Neural cell (in vitro differentiated cells): ENCODE results near the gene VPS33B. TPM values are rescaled to one million over a fixed set of nuclear protein-coding genes. Genes with fewer than 3 reads are reported as not detected.

Experiments used
- H2AFZ ChIP-seq: fragments of 200-600, 300-800 bp; sonication (generic), shearing (Covaris generic); 2 replicates; pipeline ENCODE4 v1.6.0; 2014; ENCODE audit warnings: low read depth, mild to moderate bottlenecking, antibody characterized with exemption, low read length, moderate library complexity
- H3F3A ChIP-seq: fragments of 200-600 bp; shearing (Covaris generic); 2 replicates; pipeline ENCODE4 v1.6.1; 2016; ENCODE audit warnings: mild to moderate bottlenecking, moderate library complexity, mixed read lengths, antibody characterized with exemption, low read length; ENCODE audit not compliant: insufficient read depth, poor library complexity, severe bottlenecking
- H3K27ac ChIP-seq: fragments of 200-600, 300-800 bp; sonication (generic), shearing (Covaris generic); 2 replicates; pipeline ENCODE4 v1.5.1; 2014; ENCODE audit warnings: mild to moderate bottlenecking, low read length, moderate library complexity
- H3K27me3 ChIP-seq: fragments of 300-800, 200-600 bp; sonication (generic), shearing (Covaris generic); 2 replicates; pipeline ENCODE4 v1.6.0; 2014; ENCODE audit warnings: mild to moderate bottlenecking, low read depth, low read length, moderate library complexity; ENCODE audit not compliant: insufficient read depth
- H3K36me3 ChIP-seq: fragments of 300-800, 200-600 bp; sonication (generic), shearing (Covaris generic); 2 replicates; pipeline ENCODE4 v1.5.1; 2014; ENCODE audit warnings: mild to moderate bottlenecking, antibody characterized with exemption, low read length, moderate library complexity; ENCODE audit not compliant: insufficient read depth
- H3K4me2 ChIP-seq: fragments of 300-800, 200-600 bp; sonication (generic), shearing (Covaris generic); 2 replicates; pipeline ENCODE4 v1.6.0; 2014; ENCODE audit warnings: mild to moderate bottlenecking, low read length
- H3K4me3 ChIP-seq: fragments of 300-800, 200-600 bp; sonication (generic), shearing (Covaris generic); 2 replicates; pipeline ENCODE4 v1.5.1; 2014; ENCODE audit warnings: mild to moderate bottlenecking, low read length, moderate library complexity
- H3K79me2 ChIP-seq: fragments of 200-600 bp; shearing (Covaris generic); replicated peaks from 2 replicates; pipeline ENCODE4 v1.6.0; 2014; ENCODE audit warnings: mild to moderate bottlenecking, low read length, moderate library complexity; ENCODE audit not compliant: insufficient read depth
- H3K9ac ChIP-seq: fragments of 300-800, 200-600 bp; sonication (generic), shearing (Covaris generic); 2 replicates; pipeline ENCODE4 v1.6.1; 2016; ENCODE audit warnings: mild to moderate bottlenecking, low read length, mixed read lengths
- H3K9me2 ChIP-seq: fragments of 200-600 bp; shearing (Covaris generic); 2 replicates; pipeline ENCODE4 v1.6.1; 2016; ENCODE audit warnings: mild to moderate bottlenecking, low read length, mixed read lengths; ENCODE audit not compliant: insufficient read depth
- H3K9me3 ChIP-seq: fragments of 200-600, 300-800 bp; sonication (generic), shearing (Covaris generic); 2 replicates; pipeline ENCODE4 v1.6.1; 2016; ENCODE audit warnings: mild to moderate bottlenecking, mixed run types, low read length, moderate library complexity, mixed read lengths
- H4K20me1 ChIP-seq: fragments of 200-600 bp; shearing (Covaris generic); 2 replicates; pipeline ENCODE4 v1.6.1; 2016; ENCODE audit warnings: mild to moderate bottlenecking, mixed run types; ENCODE audit not compliant: insufficient read depth
- CTCF ChIP-seq: fragments of 450-650 bp; IDR thresholded peaks from 2 replicates; pipeline ENCODE4 v1.5.1; 2014; ENCODE audit warnings: antibody characterized with exemption, mild to moderate bottlenecking, moderate library complexity; ENCODE audit not compliant: poor library complexity, severe bottlenecking
- EP300 ChIP-seq: fragments of 450-650 bp; conservative IDR thresholded peaks from 2 replicates; pipeline ENCODE4 v1.6.1; 2014; ENCODE audit warnings: antibody characterized with exemption, mild to moderate bottlenecking, moderate library complexity; ENCODE audit not compliant: poor library complexity, severe bottlenecking
- EZH2 ChIP-seq: fragments of 200-600, 300-800 bp; shearing (Covaris generic), sonication (generic); IDR thresholded peaks from 2 replicates; pipeline ENCODE4 v1.6.1; 2014; ENCODE audit warnings: antibody characterized with exemption, low read length, borderline replicate concordance, mild to moderate bottlenecking; ENCODE audit not compliant: insufficient read depth, poor library complexity, severe bottlenecking
- MXI1 ChIP-seq: fragments of 450-650 bp; conservative IDR thresholded peaks from 2 replicates; pipeline ENCODE4 v1.6.1; 2014; ENCODE audit warnings: antibody characterized with exemption, mild to moderate bottlenecking; ENCODE audit not compliant: poor library complexity, severe bottlenecking
- POLR2AphosphoS5 ChIP-seq: IDR thresholded peaks from 2 replicates; pipeline ENCODE4 v1.6.1; 2012
- RAD21 ChIP-seq: fragments of 450-650 bp; conservative IDR thresholded peaks from 2 replicates; pipeline ENCODE4 v1.6.1; 2014; ENCODE audit warnings: antibody characterized with exemption, mild to moderate bottlenecking, moderate library complexity
- REST ChIP-seq: IDR thresholded peaks from 2 replicates; pipeline ENCODE4 v1.6.1; 2012; ENCODE audit warnings: borderline replicate concordance
- SMC3 ChIP-seq: fragments of 450-650 bp; conservative IDR thresholded peaks from 2 replicates; pipeline ENCODE4 v1.6.1; 2014; ENCODE audit warnings: antibody characterized with exemption, mild to moderate bottlenecking, moderate library complexity; ENCODE audit not compliant: poor library complexity
- TAF1 ChIP-seq: IDR thresholded peaks from 2 replicates; pipeline ENCODE4 v1.6.1; 2012; ENCODE audit warnings: low read depth
- polyA plus RNA-seq: library from polyadenylated mRNA; depleted of rRNA; stranded (reverse); fragments of >200 nt; gene quantifications from 2 replicates; pipeline ENCODE4 v1.2.3, GENCODE V29; 2014

The VPS33B gene
- polyA plus RNA-seq, 1 donor from 2014 or later, result 54.9 TPM

- TF ChIP-seq REST, result no peak
Observed at GRCh38 chr15:91043202-91043874, 20.9 kb upstream of the VPS33B start (continued).

- Histone ChIP-seq H3K4me3 (no peak overlapping the region), H3K9me3 (no peaks in the 10 kb centered on the region), H2AFZ (no peak overlapping the region), H3F3A (no peaks in the 10 kb centered on the region), H4K20me1 (no peaks in the 10 kb centered on the region), H3K4me2 (no peak overlapping the region), H3K36me3 (no peaks in the 10 kb centered on the region), H3K27ac (no peak overlapping the region), H3K27me3 (no peaks in the 10 kb centered on the region), H3K9me2 (no peaks in the 10 kb centered on the region), H3K79me2 (no peaks in the 10 kb centered on the region), H3K9ac (no peak overlapping the region)
- no peak for TF ChIP-seq EZH2
- no peak for TF ChIP-seq CTCF
- no peak for TF ChIP-seq EP300
- TF ChIP-seq SMC3, result no peak
- TF ChIP-seq REST, result no peak
- no peak for TF ChIP-seq RAD21
- TF ChIP-seq MXI1, result no peak
- no peak for TF ChIP-seq POLR2AphosphoS5
- TF ChIP-seq TAF1, result no peak
Observed at GRCh38 chr15:91040856-91041255, 18.5 kb upstream of the VPS33B start.
